Measurements from ENCODE around the gene ACBD4. TPM values are rescaled to one million over a fixed set of nuclear protein-coding genes. Genes with fewer than 3 reads are reported as not detected.
A peak's percentile ranks its signal among the peaks of the same experiment; 100 is the strongest.

ACBD4 gene
- total RNA-seq, 4 donors from 2014 or later: 7.8 to 37.7 (median 26.1) TPM

- intact Hi-C loops (cut with DNase I; ENCODE audit: low total_unique reads): no loop called here
- Histone ChIP-seq H3K4me1 (peaks cover 6% of the 10 kb centered on the region in 2 donors), H3K27ac (peak overlapping the region; percentile 58 to 99), H3K27me3 (no peaks in the 10 kb centered on the region), H3K36me3 (no peaks in the 10 kb centered on the region), H3K4me3 (peak overlapping the region; percentile 71 to 76), H3K9me3 (no peaks in the 10 kb centered on the region)
- DNase-seq: no peak
- no peak for TF ChIP-seq POLR2A (IDR thresholded peaks at IDR 0.05)
- no peak for TF ChIP-seq CTCF (IDR thresholded peaks at IDR 0.05)
These were observed 15.7 kb downstream of the ACBD4 start for GRCh38 chr17:45150911-45151809.

GRCh38 chr17:45155029-45155428 lies 19.5 kb downstream of the ACBD4 start:
- intact Hi-C loops (cut with DNase I; ENCODE audit: low total_unique reads): no loop called here
- TF ChIP-seq CTCF (IDR thresholded peaks at IDR 0.05): no peak
- TF ChIP-seq POLR2A (IDR thresholded peaks at IDR 0.05): no peak
- H3K27ac ChIP-seq: no peak overlapping the region
- H3K9me3 ChIP-seq: no peaks in the 10 kb centered on the region
- H3K4me3 ChIP-seq: no peak overlapping the region
- no peak for DNase-seq
- H3K36me3 ChIP-seq: no peaks in the 10 kb centered on the region
- H3K27me3 ChIP-seq: no peaks in the 10 kb centered on the region
- peaks cover 0 to 10% of the 10 kb centered on the region in 2 donors for H3K4me1 ChIP-seq

GRCh38 chr17:45155483-45155882 lies 20.0 kb downstream of the ACBD4 start:
- Histone ChIP-seq H3K36me3 (no peaks in the 10 kb centered on the region), H3K4me1 (peaks cover 0 to 10% of the 10 kb centered on the region in 2 donors), H3K27ac (no peak overlapping the region), H3K9me3 (no peaks in the 10 kb centered on the region), H3K27me3 (no peaks in the 10 kb centered on the region), H3K4me3 (no peak overlapping the region)
- TF ChIP-seq CTCF (IDR thresholded peaks at IDR 0.05) (no peak), POLR2A (IDR thresholded peaks at IDR 0.05) (no peak)
- DNase-seq: no peak
- intact Hi-C loops (cut with DNase I; ENCODE audit: low total_unique reads): no loop called here

- no peak for DNase-seq
- no peak overlapping the region for H3K4me3 ChIP-seq
- peaks cover 0 to 7% of the 10 kb centered on the region in 2 donors for H3K4me1 ChIP-seq
- H3K27me3 ChIP-seq: no peaks in the 10 kb centered on the region
- no peak overlapping the region for H3K27ac ChIP-seq
- intact Hi-C loops (cut with DNase I; ENCODE audit: low total_unique reads): no loop called here
- H3K36me3 ChIP-seq: no peaks in the 10 kb centered on the region
- no peaks in the 10 kb centered on the region for H3K9me3 ChIP-seq
- no peak for TF ChIP-seq CTCF (IDR thresholded peaks at IDR 0.05)
- TF ChIP-seq POLR2A (IDR thresholded peaks at IDR 0.05): no peak
These were observed 20.8 kb downstream of the ACBD4 start for GRCh38 chr17:45156242-45156641.
